Measurements from ENCODE around the gene MROH8. TPM values are rescaled to one million over a fixed set of nuclear protein-coding genes. Genes with fewer than 3 reads are reported as not detected.

The MROH8 gene
- polyA plus RNA-seq, 1 donor (not counting 4 experiments of a cell fraction or from before 2014, with no cell fraction given): 0.39 TPM

DNA sequence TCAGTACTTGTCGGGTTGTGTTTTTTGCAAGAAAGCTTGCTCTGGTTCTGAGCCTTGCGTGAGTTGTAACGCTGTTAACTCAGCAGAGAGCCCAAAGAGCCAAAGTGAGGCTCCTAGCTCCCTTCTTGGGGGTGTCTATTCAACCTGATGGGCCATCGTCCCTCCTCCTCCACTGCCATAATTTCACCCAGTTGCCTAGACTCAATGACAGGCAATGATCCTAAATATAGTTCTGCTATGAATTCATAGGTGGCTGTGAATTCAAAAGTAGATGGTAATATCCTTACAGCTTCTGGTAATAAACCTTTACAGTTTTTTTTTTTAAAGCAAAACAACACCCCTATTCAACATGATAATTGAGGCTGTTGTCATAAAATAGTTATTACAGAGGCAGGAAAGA is 42.7 kb upstream of the MROH8 start:
- no peak overlapping the region for H2AFZ ChIP-seq (ENCODE audit: control insufficient read depth, low read length)
- no peaks in the 10 kb centered on the region for H3K9me3 ChIP-seq (ENCODE audit: control insufficient read depth, low read depth, low read length)
- H3K9me1 ChIP-seq (ENCODE audit: control insufficient read depth, extremely low read depth, insufficient read depth, low read length): peaks cover 2% of the 10 kb centered on the region
- DNase-seq (ENCODE audit: low read depth, low spot score) (no peak), FAIRE-seq (no peak)
- no peaks in the 10 kb centered on the region for H3K27me3 ChIP-seq (ENCODE audit: control insufficient read depth, extremely low read depth, insufficient read depth, low read length)
- H3K9ac ChIP-seq (ENCODE audit: control insufficient read depth, extremely low read depth, insufficient read depth, low read length): no peak overlapping the region
- H3K4me1 ChIP-seq (ENCODE audit: control insufficient read depth, extremely low read depth, insufficient read depth, low read length): no peaks in the 10 kb centered on the region
- H3K4me2 ChIP-seq (ENCODE audit: control insufficient read depth, extremely low read depth, insufficient read depth, low read depth, low read length): no peak overlapping the region
- no peak overlapping the region for H3K4me3 ChIP-seq (ENCODE audit: control insufficient read depth in 2 of 3, extremely low read depth in 1 of 3, insufficient read depth in 2 of 3, low read depth in 1 of 3, low read length in 3 of 3)
- peaks cover 13 to 47% of the 10 kb centered on the region in 2 experiments for H3K36me3 ChIP-seq (ENCODE audit: control insufficient read depth in 2 of 2, extremely low read depth in 1 of 2, insufficient read depth in 2 of 2, low read length in 2 of 2)
- dilution Hi-C loops (cut with MboI; ENCODE audit: extremely low pct_ligation_motif_present, low sequenced_read_pairs): no loop called here
- peaks cover 3% of the 10 kb centered on the region for H3K79me2 ChIP-seq (ENCODE audit: control insufficient read depth, insufficient read depth, low read length)
- no peaks in the 10 kb centered on the region for H4K20me1 ChIP-seq (ENCODE audit: control insufficient read depth, extremely low read depth, insufficient read depth, low read length)
- H3K27ac ChIP-seq (ENCODE audit: control insufficient read depth, insufficient read depth, low read length): no peak overlapping the region
- TF ChIP-seq, protein P1, sequence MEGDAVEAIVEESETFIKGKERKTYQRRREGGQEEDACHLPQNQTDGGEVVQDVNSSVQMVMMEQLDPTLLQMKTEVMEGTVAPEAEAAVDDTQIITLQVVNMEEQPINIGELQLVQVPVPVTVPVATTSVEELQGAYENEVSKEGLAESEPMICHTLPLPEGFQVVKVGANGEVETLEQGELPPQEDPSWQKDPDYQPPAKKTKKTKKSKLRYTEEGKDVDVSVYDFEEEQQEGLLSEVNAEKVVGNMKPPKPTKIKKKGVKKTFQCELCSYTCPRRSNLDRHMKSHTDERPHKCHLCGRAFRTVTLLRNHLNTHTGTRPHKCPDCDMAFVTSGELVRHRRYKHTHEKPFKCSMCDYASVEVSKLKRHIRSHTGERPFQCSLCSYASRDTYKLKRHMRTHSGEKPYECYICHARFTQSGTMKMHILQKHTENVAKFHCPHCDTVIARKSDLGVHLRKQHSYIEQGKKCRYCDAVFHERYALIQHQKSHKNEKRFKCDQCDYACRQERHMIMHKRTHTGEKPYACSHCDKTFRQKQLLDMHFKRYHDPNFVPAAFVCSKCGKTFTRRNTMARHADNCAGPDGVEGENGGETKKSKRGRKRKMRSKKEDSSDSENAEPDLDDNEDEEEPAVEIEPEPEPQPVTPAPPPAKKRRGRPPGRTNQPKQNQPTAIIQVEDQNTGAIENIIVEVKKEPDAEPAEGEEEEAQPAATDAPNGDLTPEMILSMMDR (optimal IDR thresholded peaks at IDR 0.05 in 1 of 3, IDR thresholded peaks at IDR 0.05 in 1 of 3, conservative IDR thresholded peaks at IDR 0.05 in 1 of 3; ENCODE audit: extremely low read depth in 1 of 3, insufficient read depth in 2 of 3, low read length in 3 of 3): no peak
- TF ChIP-seq EZH2 (IDR thresholded peaks at IDR 0.05; ENCODE audit: low read length): no peak

- no peak overlapping the region for H3K4me2 ChIP-seq (ENCODE audit: control insufficient read depth, extremely low read depth, insufficient read depth, low read depth, low read length)
- no peak overlapping the region for H3K27ac ChIP-seq (ENCODE audit: control insufficient read depth, insufficient read depth, low read length)
- no peaks in the 10 kb centered on the region for H3K27me3 ChIP-seq (ENCODE audit: control insufficient read depth, extremely low read depth, insufficient read depth, low read length)
- H2AFZ ChIP-seq (ENCODE audit: control insufficient read depth, low read length): no peak overlapping the region
- H3K4me3 ChIP-seq (ENCODE audit: control insufficient read depth in 2 of 3, extremely low read depth in 1 of 3, insufficient read depth in 2 of 3, low read depth in 1 of 3, low read length in 3 of 3): no peak overlapping the region
- H3K9me1 ChIP-seq (ENCODE audit: control insufficient read depth, extremely low read depth, insufficient read depth, low read length): no peaks in the 10 kb centered on the region
- FAIRE-seq: no peak
- dilution Hi-C loops (cut with MboI; ENCODE audit: extremely low pct_ligation_motif_present, low sequenced_read_pairs): no loop called here
- H3K79me2 ChIP-seq (ENCODE audit: control insufficient read depth, insufficient read depth, low read length): peaks cover 3% of the 10 kb centered on the region
- no peaks in the 10 kb centered on the region for H3K9me3 ChIP-seq (ENCODE audit: control insufficient read depth, low read depth, low read length)
- H4K20me1 ChIP-seq (ENCODE audit: control insufficient read depth, extremely low read depth, insufficient read depth, low read length): no peaks in the 10 kb centered on the region
- no peaks in the 10 kb centered on the region for H3K4me1 ChIP-seq (ENCODE audit: control insufficient read depth, extremely low read depth, insufficient read depth, low read length)
- DNase-seq (ENCODE audit: low read depth, low spot score): no peak
- no peak overlapping the region for H3K9ac ChIP-seq (ENCODE audit: control insufficient read depth, extremely low read depth, insufficient read depth, low read length)
- H3K36me3 ChIP-seq (ENCODE audit: control insufficient read depth in 2 of 2, extremely low read depth in 1 of 2, insufficient read depth in 2 of 2, low read length in 2 of 2): peaks cover 10 to 36% of the 10 kb centered on the region in 2 experiments
- no peak for TF ChIP-seq EZH2 (IDR thresholded peaks at IDR 0.05; ENCODE audit: low read length)
- TF ChIP-seq, protein P1 (optimal IDR thresholded peaks at IDR 0.05 in 1 of 3, IDR thresholded peaks at IDR 0.05 in 1 of 3, conservative IDR thresholded peaks at IDR 0.05 in 1 of 3; ENCODE audit: extremely low read depth in 1 of 3, insufficient read depth in 2 of 3, low read length in 3 of 3): no peak
Measured at GRCh38 chr20:37220731-37221130, 41.4 kb upstream of the MROH8 start.

Measured in keratinocyte (primary cell).